NCI-H2081 treated with DMSO at 0.1 percent for 48 hours (cell line): ENCODE data around the gene ILK.

Source experiments
- DNase-seq: peaks from one replicate; lab custom pipeline; 2025; lab: John Stamatoyannopoulos, UW

The ILK gene

GRCh38 chr11:6656936-6657335 is 53.4 kb downstream of the ILK start:
- no peak for DNase-seq

DNA sequence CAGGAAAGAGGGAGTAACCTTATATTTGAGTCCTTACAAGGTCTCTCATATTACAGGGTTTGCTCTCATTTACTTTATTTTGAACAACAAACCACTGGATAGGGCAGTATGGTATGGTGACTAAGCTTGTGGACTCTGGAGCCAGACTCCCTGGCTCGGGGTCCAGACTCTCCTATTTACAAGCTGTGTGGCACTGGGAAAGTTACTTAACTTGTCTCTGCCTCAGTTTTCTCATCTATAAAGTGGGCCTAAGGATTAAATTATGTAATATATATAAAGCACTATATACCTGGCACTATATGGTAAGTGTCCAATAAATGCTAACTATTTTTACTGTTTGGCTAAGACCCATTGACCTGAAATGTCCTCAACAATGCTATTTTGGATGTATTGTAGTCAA is 53.8 kb downstream of the ILK start:
- DNase-seq, result no peak

GRCh38 chr11:6658647-6659046 is 55.1 kb downstream of the ILK start:
- no peak for DNase-seq
